GM20431 (cell line): ENCODE results near the gene CCDC30.
"Not testable (repeated sequence)": the region's sequence is repeated elsewhere in the genome, so short reads cannot be mapped to it uniquely, and the experiment has no call there.

ENCODE experiments used
- in situ Hi-C: fragments of 300-500 bp; cut with MseI, MboI; formaldehyde crosslinking; loops from one replicate; pipeline ENCODE4 v1.15.0; 2020; ENCODE audit warnings: low sequenced_read_pairs; ENCODE audit not compliant: unreplicated experiment

Gene CCDC30

DNA sequence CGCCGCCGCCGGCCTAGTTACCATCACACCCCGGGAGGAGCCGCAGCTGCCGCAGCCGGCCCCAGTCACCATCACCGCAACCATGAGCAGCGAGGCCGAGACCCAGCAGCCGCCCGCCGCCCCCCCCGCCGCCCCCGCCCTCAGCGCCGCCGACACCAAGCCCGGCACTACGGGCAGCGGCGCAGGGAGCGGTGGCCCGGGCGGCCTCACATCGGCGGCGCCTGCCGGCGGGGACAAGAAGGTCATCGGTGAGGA, 219.3 kb downstream of the CCDC30 start:
- in situ Hi-C loops, result not testable (repeated sequence)

- in situ Hi-C loops, result no loop called here
Measured at GRCh38 chr1:42682739-42683531, 219.8 kb downstream of the CCDC30 start.

DNA sequence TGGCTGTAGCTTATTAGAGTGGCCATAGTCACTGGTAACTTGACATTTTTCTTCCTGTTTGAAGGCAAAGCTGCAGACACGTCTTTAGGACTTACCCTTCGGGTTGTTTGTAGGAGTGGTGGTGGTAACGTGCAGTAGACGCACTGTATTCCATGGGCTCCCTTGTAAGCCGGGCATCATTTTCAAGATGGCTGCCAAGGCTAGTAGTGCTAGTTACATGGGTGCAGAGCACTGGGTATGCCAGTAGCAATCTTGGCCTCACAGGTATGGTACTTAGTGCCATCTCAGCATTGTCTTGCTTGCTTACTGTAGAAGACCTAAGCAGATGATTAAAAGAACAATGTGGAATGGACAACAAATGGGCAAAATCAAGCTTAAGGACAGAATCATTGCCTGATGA, 221.1 kb downstream of the CCDC30 start:
- in situ Hi-C loops, result no loop called here

DNA sequence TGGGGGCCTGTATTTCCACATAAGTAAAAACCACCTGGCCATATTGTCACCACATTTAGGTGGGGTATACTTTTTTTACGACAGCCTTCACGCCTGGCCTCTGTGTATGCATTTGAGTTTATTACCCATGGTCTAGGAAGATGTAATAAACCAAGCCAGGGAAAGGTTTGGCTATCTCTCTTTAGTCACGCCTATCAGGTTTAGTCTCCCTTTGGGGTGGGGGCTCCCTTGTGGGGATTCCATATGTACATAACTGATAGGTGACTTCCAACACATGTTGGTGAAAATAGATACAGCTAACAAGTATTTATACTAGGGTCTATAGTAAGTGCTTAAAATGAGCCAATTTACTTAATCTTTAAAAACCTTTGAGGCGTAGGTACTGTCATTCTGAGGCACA, 223.3 kb downstream of the CCDC30 start:
- in situ Hi-C loops, result no loop called here

DNA sequence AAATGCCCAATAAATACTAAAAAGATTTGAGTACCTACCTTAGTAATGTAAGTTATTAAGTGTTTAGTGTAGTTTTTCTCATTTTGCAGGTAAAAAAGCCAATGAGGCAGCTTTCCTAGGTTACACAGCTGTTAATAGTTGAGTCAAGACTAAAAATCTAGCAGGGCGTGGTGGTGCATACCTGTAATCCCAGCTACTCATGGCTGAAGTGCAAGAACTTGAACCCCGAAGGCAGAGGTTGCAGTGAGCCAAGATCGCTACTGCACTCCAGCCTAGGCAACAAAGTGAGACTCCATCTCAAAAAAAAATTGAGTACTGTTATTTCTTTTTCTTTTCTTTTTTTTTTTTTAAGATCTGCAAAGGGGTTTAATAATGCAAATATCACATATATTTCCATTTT, 226.8 kb downstream of the CCDC30 start:
- in situ Hi-C loops, result no loop called here

GRCh38 chr1:42690477-42691156, 227.5 kb downstream of the CCDC30 start:
- in situ Hi-C loops, result no loop called here

GRCh38 chr1:42691157-42691498, 228.0 kb downstream of the CCDC30 start:
- in situ Hi-C loops, result no loop called here

GRCh38 chr1:42692461-42692860, 229.4 kb downstream of the CCDC30 start:
- in situ Hi-C loops, result no loop called here

DNA sequence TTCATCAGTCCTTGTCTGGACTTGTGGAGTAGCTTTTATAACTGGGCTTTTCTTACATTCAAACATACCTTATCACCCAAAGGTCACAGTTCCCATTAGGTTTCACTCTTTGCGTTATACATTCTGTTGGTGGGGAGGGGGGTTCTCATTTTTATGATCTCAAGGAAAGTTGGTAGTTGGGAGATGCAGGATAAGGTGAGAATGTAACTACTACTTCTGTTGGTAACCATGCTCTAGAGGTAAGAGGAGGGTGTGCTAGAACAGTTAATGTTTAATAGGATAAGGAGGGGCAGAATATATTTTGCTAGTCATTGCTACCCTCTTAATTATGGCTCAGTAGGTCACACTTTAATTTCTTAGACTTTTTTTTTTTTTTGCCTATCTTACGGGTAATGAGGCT, 229.8 kb downstream of the CCDC30 start:
- in situ Hi-C loops, result no loop called here

GRCh38 chr1:42698081-42698813, 235.2 kb downstream of the CCDC30 start:
- in situ Hi-C loops, result no loop called here

GRCh38 chr1:42700006-42700405, 236.9 kb downstream of the CCDC30 start:
- in situ Hi-C loops, result no loop called here

- in situ Hi-C loops, result no loop called here
Measured at GRCh38 chr1:42703888-42704464, 240.9 kb downstream of the CCDC30 start.
